ENCODE results near the gene STX11. TPM values are rescaled to one million over a fixed set of nuclear protein-coding genes. Genes with fewer than 3 reads are reported as not detected.

The STX11 gene
- total RNA-seq, 5 donors from 2014 or later (not counting 1 experiment from before 2014, with no cell fraction given), result 4.3 to 12.6 (median 10.7) TPM

- ATAC-seq (replicated peaks in 1 of 4) (no peak), DNase-seq (no peak)
- Mint-ChIP-seq H3K4me3 (no peak overlapping the region), H3K36me3 (no peaks in the 10 kb centered on the region), H3K27ac (no peak overlapping the region), H3K4me1 (no peaks in the 10 kb centered on the region), H3K9me3 (no peaks in the 10 kb centered on the region), H3K27me3 (no peaks in the 10 kb centered on the region)
- ChIA-PET POLR2A (interaction anchor here in 1 of 2 donors (0.6 kb wide), 1 partner anchor 355 kb away, joined by 3 read pairs; no protein-coding TSS in a partner anchor), CTCF (no interaction called here)
- Histone ChIP-seq H3K4me1 (ENCODE audit: control insufficient read depth in 1 of 2, extremely low read depth in 1 of 2, insufficient read depth in 2 of 2, low read length in 2 of 2) (no peaks in the 10 kb centered on the region), H3K27me3 (replicated peaks in 1 of 2; ENCODE audit: control insufficient read depth in 2 of 2, extremely low read depth in 1 of 2, insufficient read depth in 2 of 2, low read length in 1 of 2) (no peaks in the 10 kb centered on the region), H3K27ac (ENCODE audit: low read length) (no peak overlapping the region), H3K36me3 (ENCODE audit: control insufficient read depth in 2 of 2, extremely low read depth in 1 of 2, insufficient read depth in 1 of 2, low read length in 1 of 2) (no peaks in the 10 kb centered on the region), H3K4me3 (ENCODE audit: control insufficient read depth in 1 of 2, extremely low read depth in 1 of 2, low read length in 1 of 2) (no peak overlapping the region), H3K9me3 (no peaks in the 10 kb centered on the region)
- 89% methylated on average over 4 of the region's 6 CpGs for WGBS (ENCODE audit: insufficient coverage)
Measured at GRCh38 chr6:144113366-144113765, 37.0 kb upstream of the STX11 start.

GRCh38 chr6:144115219-144115618 lies 35.1 kb upstream of the STX11 start:
- no peak overlapping the region for H3K4me3 ChIP-seq (ENCODE audit: control insufficient read depth in 1 of 2, extremely low read depth in 1 of 2, low read length in 1 of 2)
- CTCF ChIA-PET, result interaction anchor here (0.9 to 1.2 kb wide), 3 partner anchors 10 to 104 kb away, joined by 3 to 5 read pairs (median 4); no protein-coding TSS in a partner anchor
- POLR2A ChIA-PET, result interaction anchor here in 1 of 2 donors (0.6 kb wide), 1 partner anchor 112 kb away, joined by 3 read pairs; no protein-coding TSS in a partner anchor
- no peak for ATAC-seq (replicated peaks in 1 of 4)
- no peak overlapping the region for H3K27ac Mint-ChIP-seq
- no peaks in the 10 kb centered on the region for H3K36me3 Mint-ChIP-seq
- H3K27ac ChIP-seq (ENCODE audit: low read length), result no peak overlapping the region
- H3K9me3 Mint-ChIP-seq, result no peaks in the 10 kb centered on the region
- no peaks in the 10 kb centered on the region for H3K27me3 Mint-ChIP-seq
- H3K4me1 ChIP-seq (ENCODE audit: control insufficient read depth in 1 of 2, extremely low read depth in 1 of 2, insufficient read depth in 2 of 2, low read length in 2 of 2), result no peaks in the 10 kb centered on the region
- H3K36me3 ChIP-seq (ENCODE audit: control insufficient read depth in 2 of 2, extremely low read depth in 1 of 2, insufficient read depth in 1 of 2, low read length in 1 of 2), result no peaks in the 10 kb centered on the region
- no peak overlapping the region for H3K4me3 Mint-ChIP-seq
- WGBS (ENCODE audit: insufficient coverage), result no CpG with 5 or more reads among the region's 3 CpGs
- no peaks in the 10 kb centered on the region for H3K27me3 ChIP-seq (replicated peaks in 1 of 2; ENCODE audit: control insufficient read depth in 2 of 2, extremely low read depth in 1 of 2, insufficient read depth in 2 of 2, low read length in 1 of 2)
- H3K9me3 ChIP-seq, result no peaks in the 10 kb centered on the region
- H3K4me1 Mint-ChIP-seq, result no peaks in the 10 kb centered on the region
- DNase-seq, result no peak

GRCh38 chr6:144119376-144119775 lies 30.9 kb upstream of the STX11 start:
- Histone ChIP-seq H3K9me3 (no peaks in the 10 kb centered on the region), H3K4me3 (ENCODE audit: control insufficient read depth in 1 of 2, extremely low read depth in 1 of 2, low read length in 1 of 2) (no peak overlapping the region), H3K27ac (ENCODE audit: low read length) (no peak overlapping the region), H3K4me1 (ENCODE audit: control insufficient read depth in 1 of 2, extremely low read depth in 1 of 2, insufficient read depth in 2 of 2, low read length in 2 of 2) (no peaks in the 10 kb centered on the region), H3K27me3 (replicated peaks in 1 of 2; ENCODE audit: control insufficient read depth in 2 of 2, extremely low read depth in 1 of 2, insufficient read depth in 2 of 2, low read length in 1 of 2) (no peaks in the 10 kb centered on the region), H3K36me3 (ENCODE audit: control insufficient read depth in 2 of 2, extremely low read depth in 1 of 2, insufficient read depth in 1 of 2, low read length in 1 of 2) (no peaks in the 10 kb centered on the region)
- H3K36me3 Mint-ChIP-seq, result no peaks in the 10 kb centered on the region
- H3K27ac Mint-ChIP-seq, result no peak overlapping the region
- POLR2A ChIA-PET, result no interaction called here
- ATAC-seq (replicated peaks in 1 of 4), result no peak
- H3K4me3 Mint-ChIP-seq, result no peak overlapping the region
- DNase-seq, result no peak
- CTCF ChIA-PET, result no interaction called here
- 100% methylated on average over 3 of the region's 5 CpGs for WGBS (ENCODE audit: insufficient coverage)
- H3K27me3 Mint-ChIP-seq, result no peaks in the 10 kb centered on the region
- no peaks in the 10 kb centered on the region for H3K9me3 Mint-ChIP-seq
- no peaks in the 10 kb centered on the region for H3K4me1 Mint-ChIP-seq

- Mint-ChIP-seq H3K9me3 (no peaks in the 10 kb centered on the region), H3K36me3 (no peaks in the 10 kb centered on the region), H3K4me3 (no peak overlapping the region), H3K4me1 (no peaks in the 10 kb centered on the region), H3K27ac (no peak overlapping the region), H3K27me3 (peaks cover 1 to 3% of the 10 kb centered on the region in 2 donors)
- Histone ChIP-seq H3K27ac (ENCODE audit: low read length) (no peak overlapping the region), H3K4me1 (ENCODE audit: control insufficient read depth in 1 of 2, extremely low read depth in 1 of 2, insufficient read depth in 2 of 2, low read length in 2 of 2) (no peaks in the 10 kb centered on the region), H3K36me3 (ENCODE audit: control insufficient read depth in 2 of 2, extremely low read depth in 1 of 2, insufficient read depth in 1 of 2, low read length in 1 of 2) (no peaks in the 10 kb centered on the region), H3K9me3 (no peaks in the 10 kb centered on the region), H3K4me3 (ENCODE audit: control insufficient read depth in 1 of 2, extremely low read depth in 1 of 2, low read length in 1 of 2) (no peak overlapping the region), H3K27me3 (replicated peaks in 1 of 2; ENCODE audit: control insufficient read depth in 2 of 2, extremely low read depth in 1 of 2, insufficient read depth in 2 of 2, low read length in 1 of 2) (no peaks in the 10 kb centered on the region)
- CTCF ChIA-PET, result interaction anchor here in 1 of 2 donors (0.9 to 1.3 kb wide), 2 partner anchors 18 to 96 kb away, joined by 3 read pairs; no protein-coding TSS in a partner anchor
- ATAC-seq (replicated peaks in 1 of 4) (no peak), DNase-seq (no peak)
- POLR2A ChIA-PET, result no interaction called here
Measured at GRCh38 chr6:144122861-144123260, 27.5 kb upstream of the STX11 start.

GRCh38 chr6:144123421-144123820 lies 26.9 kb upstream of the STX11 start:
- H3K4me3 ChIP-seq (ENCODE audit: control insufficient read depth in 1 of 2, extremely low read depth in 1 of 2, low read length in 1 of 2), result no peak overlapping the region
- H3K27me3 ChIP-seq (replicated peaks in 1 of 2; ENCODE audit: control insufficient read depth in 2 of 2, extremely low read depth in 1 of 2, insufficient read depth in 2 of 2, low read length in 1 of 2), result peaks cover 0 to 3% of the 10 kb centered on the region in 2 experiments
- peaks cover 1 to 3% of the 10 kb centered on the region in 2 donors for H3K27me3 Mint-ChIP-seq
- no peaks in the 10 kb centered on the region for H3K4me1 Mint-ChIP-seq
- H3K27ac Mint-ChIP-seq, result no peak overlapping the region
- no peaks in the 10 kb centered on the region for H3K4me1 ChIP-seq (ENCODE audit: control insufficient read depth in 1 of 2, extremely low read depth in 1 of 2, insufficient read depth in 2 of 2, low read length in 2 of 2)
- POLR2A ChIA-PET, result interaction anchor here in 1 of 2 donors (0.6 kb wide), 1 partner anchor 315 kb away, joined by 3 read pairs; no protein-coding TSS in a partner anchor
- H3K9me3 Mint-ChIP-seq, result no peaks in the 10 kb centered on the region
- no peak for DNase-seq
- no peak overlapping the region for H3K4me3 Mint-ChIP-seq
- no peaks in the 10 kb centered on the region for H3K9me3 ChIP-seq
- no peak for ATAC-seq (replicated peaks in 1 of 4)
- WGBS (ENCODE audit: insufficient coverage), result no CpG with 5 or more reads among the region's 2 CpGs
- H3K27ac ChIP-seq (ENCODE audit: low read length), result no peak overlapping the region
- no peaks in the 10 kb centered on the region for H3K36me3 Mint-ChIP-seq
- no peaks in the 10 kb centered on the region for H3K36me3 ChIP-seq (ENCODE audit: control insufficient read depth in 2 of 2, extremely low read depth in 1 of 2, insufficient read depth in 1 of 2, low read length in 1 of 2)
- CTCF ChIA-PET, result interaction anchor here (0.6 to 1.3 kb wide), 2 partner anchors 95 to 143 kb away, joined by 3 read pairs; no protein-coding TSS in a partner anchor

GRCh38 chr6:144123836-144124235 lies 26.5 kb upstream of the STX11 start:
- ChIA-PET CTCF (interaction anchor here (0.6 to 1.3 kb wide), 2 partner anchors 95 to 144 kb away, joined by 3 read pairs; no protein-coding TSS in a partner anchor), POLR2A (interaction anchor here in 1 of 2 donors (0.6 kb wide), 1 partner anchor 315 kb away, joined by 3 read pairs; no protein-coding TSS in a partner anchor)
- Histone ChIP-seq H3K4me3 (ENCODE audit: control insufficient read depth in 1 of 2, extremely low read depth in 1 of 2, low read length in 1 of 2) (no peak overlapping the region), H3K9me3 (no peaks in the 10 kb centered on the region), H3K27me3 (replicated peaks in 1 of 2; ENCODE audit: control insufficient read depth in 2 of 2, extremely low read depth in 1 of 2, insufficient read depth in 2 of 2, low read length in 1 of 2) (peaks cover 0 to 3% of the 10 kb centered on the region in 2 experiments), H3K27ac (ENCODE audit: low read length) (no peak overlapping the region), H3K4me1 (ENCODE audit: control insufficient read depth in 1 of 2, extremely low read depth in 1 of 2, insufficient read depth in 2 of 2, low read length in 2 of 2) (no peaks in the 10 kb centered on the region), H3K36me3 (ENCODE audit: control insufficient read depth in 2 of 2, extremely low read depth in 1 of 2, insufficient read depth in 1 of 2, low read length in 1 of 2) (no peaks in the 10 kb centered on the region)
- no CpG with 5 or more reads among the region's 2 CpGs for WGBS (ENCODE audit: insufficient coverage)
- no peak overlapping the region for H3K4me3 Mint-ChIP-seq
- no peaks in the 10 kb centered on the region for H3K9me3 Mint-ChIP-seq
- H3K27me3 Mint-ChIP-seq, result peaks cover 1 to 3% of the 10 kb centered on the region in 2 donors
- H3K36me3 Mint-ChIP-seq, result no peaks in the 10 kb centered on the region
- no peak overlapping the region for H3K27ac Mint-ChIP-seq
- ATAC-seq (replicated peaks in 1 of 4) (no peak), DNase-seq (no peak)
- no peaks in the 10 kb centered on the region for H3K4me1 Mint-ChIP-seq

Measured in T-cell (primary cell).